ENCODE measurements around the gene PIGQ.

DNA sequence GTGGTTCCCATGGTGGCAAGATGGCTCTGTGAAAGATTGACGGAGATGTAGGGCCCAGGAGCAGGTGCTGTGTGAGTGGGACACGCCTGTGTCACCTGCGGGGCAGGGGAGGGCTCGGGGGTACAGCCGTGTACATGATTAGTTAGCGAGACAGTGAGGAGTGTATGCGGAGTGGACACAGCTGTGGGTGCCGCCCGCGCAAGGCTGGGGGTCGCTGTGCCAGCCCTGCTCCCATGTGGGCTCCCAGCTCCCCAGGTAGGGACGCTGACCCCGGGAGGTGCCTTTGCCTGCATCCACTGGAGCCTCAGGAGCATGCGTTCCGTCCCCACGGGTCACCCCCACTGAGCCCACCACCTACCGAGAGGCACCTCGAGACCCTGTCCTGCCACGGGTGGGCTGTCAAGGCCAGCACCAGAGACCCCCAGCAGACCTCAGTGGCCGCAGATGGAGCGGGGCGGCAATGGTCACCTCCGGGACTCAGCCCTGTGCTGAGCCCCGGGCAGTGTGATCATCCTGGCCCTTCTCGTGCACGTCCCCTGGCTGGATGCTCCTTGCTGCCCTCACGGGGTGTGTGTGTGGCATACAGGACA lies 34.8 kb upstream of the PIGQ start:
- TF ChIP-seq, protein P1, sequence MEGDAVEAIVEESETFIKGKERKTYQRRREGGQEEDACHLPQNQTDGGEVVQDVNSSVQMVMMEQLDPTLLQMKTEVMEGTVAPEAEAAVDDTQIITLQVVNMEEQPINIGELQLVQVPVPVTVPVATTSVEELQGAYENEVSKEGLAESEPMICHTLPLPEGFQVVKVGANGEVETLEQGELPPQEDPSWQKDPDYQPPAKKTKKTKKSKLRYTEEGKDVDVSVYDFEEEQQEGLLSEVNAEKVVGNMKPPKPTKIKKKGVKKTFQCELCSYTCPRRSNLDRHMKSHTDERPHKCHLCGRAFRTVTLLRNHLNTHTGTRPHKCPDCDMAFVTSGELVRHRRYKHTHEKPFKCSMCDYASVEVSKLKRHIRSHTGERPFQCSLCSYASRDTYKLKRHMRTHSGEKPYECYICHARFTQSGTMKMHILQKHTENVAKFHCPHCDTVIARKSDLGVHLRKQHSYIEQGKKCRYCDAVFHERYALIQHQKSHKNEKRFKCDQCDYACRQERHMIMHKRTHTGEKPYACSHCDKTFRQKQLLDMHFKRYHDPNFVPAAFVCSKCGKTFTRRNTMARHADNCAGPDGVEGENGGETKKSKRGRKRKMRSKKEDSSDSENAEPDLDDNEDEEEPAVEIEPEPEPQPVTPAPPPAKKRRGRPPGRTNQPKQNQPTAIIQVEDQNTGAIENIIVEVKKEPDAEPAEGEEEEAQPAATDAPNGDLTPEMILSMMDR (IDR thresholded peaks at IDR 0.05): no peak
- TF ChIP-seq POLR2A (IDR thresholded peaks at IDR 0.05): no peak

Measured in heart left ventricle (tissue), 13 donors.